NCI-H226 (cell line): Measurements from ENCODE around the gene CREB3L2.

Source experiments
- DNase-seq: peaks from one replicate; pipeline ENCODE4 v3.0.0-alpha.2; 2015

Gene CREB3L2

GRCh38 chr7:138008588-138009349 lies 6.9 kb upstream of the CREB3L2 start:
- no peak for DNase-seq

GRCh38 chr7:138008019-138008587 lies 6.2 kb upstream of the CREB3L2 start:
- DNase-seq: no peak

DNA sequence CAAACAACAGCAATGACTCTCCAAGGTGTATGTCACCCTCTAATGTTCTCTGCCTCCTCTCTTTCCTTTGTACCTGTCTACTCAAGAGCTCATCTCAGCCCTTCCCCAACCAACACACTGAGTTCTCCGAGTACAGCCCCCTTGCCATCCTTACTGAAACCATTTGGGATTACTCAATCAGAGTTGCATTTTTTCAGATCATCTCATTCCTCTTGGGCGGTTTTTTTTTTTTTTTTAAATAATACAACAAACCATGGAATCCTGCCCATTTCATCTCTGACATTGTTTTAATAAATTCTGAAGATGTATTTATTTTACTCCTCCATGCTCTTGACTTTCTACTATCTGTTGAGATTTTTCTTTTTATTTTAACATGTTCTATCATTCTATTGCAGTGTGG lies 4.2 kb upstream of the CREB3L2 start:
- no peak for DNase-seq

DNA sequence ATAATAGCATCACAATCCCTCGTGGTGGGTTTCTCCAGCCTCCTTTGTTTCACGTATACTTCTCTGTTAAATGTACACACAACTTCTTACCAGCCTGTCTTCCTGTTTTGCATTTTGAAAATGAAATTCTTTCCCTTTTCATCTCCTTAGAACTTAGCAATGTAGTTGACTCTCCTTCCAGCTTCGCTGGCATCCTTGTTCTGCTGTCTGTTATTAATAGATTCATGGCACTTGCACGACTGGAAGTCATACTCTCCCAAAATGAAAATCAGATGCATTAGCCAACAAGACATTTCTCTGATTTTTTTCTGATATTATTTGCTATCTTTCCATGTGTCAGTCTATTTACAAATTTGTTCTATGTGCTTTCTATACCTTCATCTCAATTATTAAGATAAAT lies 3.0 kb upstream of the CREB3L2 start:
- DNase-seq: no peak

DNA sequence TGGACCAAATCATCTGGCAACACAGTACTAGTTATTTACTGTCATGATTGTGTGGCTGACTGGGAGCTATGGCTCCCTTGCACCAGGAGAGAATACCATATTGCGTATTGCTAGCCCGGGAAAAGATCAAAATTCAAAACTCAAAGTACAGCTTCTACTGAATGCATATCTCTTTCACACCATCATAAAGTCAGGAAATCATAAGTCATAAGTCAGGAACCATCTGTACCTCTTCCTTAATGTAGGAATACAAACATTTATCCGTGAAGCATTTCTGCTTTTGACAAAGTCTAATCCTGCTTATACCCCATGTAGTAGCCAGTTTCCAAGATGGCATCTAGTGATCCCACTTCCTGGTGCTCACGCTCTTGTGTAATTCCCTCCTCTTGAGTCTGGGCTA lies 2.2 kb upstream of the CREB3L2 start:
- no peak for DNase-seq

DNA sequence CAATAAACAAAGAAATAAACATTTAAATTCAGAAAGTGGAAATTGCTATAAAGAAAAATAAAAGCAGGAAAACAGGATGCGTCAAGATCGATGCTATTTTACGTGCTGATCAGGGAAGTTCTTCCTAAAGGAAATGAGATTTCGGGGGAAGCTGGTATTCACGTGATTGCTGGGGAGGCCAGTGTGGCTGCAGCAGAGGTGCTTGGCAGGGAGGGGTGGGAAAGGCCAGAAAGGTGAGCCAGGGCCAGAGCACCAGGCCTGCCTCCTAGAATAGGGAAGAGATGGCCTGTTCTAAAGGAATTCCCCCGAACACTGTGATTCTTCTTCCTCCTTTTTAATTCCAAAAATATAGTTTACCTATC lies 923 bp upstream of the CREB3L2 start:
- no peak for DNase-seq

- DNase-seq: peak; percentile 99
Measured at GRCh38 chr7:138002096-138002827, 376 bp upstream of the CREB3L2 start.

DNA sequence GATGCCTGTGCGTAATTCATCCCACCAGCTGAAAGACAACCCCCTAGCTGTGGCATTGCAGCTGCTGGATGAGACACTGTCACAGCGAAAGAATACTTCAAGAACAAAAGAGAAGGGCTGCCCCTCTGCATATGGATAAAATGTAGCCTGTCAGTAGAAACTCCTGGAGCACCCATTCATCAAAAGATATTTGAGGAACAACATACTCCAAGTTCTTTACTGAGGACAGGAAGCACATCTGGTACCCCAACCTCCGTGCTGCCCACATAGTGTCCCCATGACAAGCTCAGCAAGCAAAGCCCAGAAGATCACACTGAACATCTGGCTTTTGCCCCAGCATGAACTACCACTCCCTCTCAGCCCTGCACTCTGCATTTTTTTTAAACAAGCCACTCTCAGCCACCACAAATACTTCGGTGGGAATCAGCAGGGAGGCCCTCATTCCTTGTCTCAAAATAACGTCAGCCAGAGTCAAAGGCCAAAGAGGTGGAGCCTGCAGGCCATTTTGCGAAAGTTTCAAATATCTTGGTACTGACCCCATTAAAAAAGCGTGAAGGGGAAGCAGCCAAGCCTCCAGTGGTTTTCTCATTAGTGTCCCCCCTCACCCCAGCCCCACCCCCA lies 1.7 kb downstream of the CREB3L2 start:
- DNase-seq: peak; percentile 79

- DNase-seq: no peak
Measured at GRCh38 chr7:137999496-138000080, 2.3 kb downstream of the CREB3L2 start.

DNA sequence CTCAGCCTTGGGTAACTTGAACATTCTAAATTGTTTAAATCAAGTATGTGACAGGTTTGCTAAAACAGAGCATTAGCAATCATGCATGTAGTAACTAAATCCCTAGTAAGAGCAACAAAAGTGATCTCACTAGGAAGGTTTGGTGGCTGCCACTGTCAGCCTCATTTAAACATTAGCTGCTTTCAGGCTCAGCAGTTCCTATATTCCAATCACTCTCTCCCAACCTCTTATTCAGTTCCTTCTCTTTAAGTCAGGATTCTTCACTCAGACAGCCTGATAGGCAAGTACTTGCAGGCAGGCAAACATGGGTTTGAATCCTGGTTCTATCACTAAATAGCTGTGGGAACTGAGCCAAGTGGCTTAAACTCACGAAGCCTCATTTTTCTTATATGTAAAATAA lies 3.6 kb downstream of the CREB3L2 start:
- DNase-seq: no peak

- no peak for DNase-seq
Measured at GRCh38 chr7:137996871-137997270, 5.0 kb downstream of the CREB3L2 start.

DNA sequence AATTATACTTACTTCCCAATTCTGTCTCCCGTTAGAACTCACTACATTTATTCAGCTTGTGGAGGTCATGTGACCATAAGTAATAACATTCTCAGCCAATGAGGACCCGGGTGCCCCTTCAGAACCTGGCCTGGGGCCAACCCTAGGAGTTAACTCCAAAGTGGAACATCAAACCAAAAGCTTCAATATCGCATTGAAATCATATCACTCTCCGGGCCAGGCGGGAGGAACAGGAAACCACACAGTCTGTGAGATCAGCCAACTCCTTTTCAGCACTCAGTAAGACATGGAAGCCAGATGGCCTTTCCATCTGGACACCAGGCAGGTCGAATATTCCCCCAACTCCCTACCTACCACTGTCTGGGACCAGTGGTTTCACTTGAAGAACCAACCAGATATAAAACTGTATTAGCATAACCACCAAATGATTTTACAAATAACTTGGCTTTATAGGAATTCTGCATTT lies 5.5 kb downstream of the CREB3L2 start:
- DNase-seq: peak; percentile 52

GRCh38 chr7:137994216-137994615 lies 7.7 kb downstream of the CREB3L2 start:
- DNase-seq: no peak

DNA sequence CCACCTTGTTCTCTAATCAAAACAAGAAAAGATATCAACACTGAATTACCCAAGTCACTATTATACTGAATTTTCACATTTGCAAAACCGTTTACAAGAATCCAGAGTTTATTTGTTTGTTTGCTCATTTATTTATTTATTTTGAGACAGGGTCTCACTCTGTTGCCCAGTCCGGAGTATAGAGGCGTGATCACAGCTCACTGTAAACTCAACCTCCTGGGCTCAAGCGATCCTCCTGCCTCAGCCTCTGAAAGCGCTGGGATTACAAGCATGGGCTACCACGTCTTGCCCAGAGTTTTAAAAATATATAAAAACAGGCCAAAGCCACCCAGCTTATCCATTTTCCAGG lies 8.5 kb downstream of the CREB3L2 start:
- DNase-seq: no peak

- peak; percentile 73 for DNase-seq
Measured at GRCh38 chr7:137992550-137993394, 9.1 kb downstream of the CREB3L2 start.

DNA sequence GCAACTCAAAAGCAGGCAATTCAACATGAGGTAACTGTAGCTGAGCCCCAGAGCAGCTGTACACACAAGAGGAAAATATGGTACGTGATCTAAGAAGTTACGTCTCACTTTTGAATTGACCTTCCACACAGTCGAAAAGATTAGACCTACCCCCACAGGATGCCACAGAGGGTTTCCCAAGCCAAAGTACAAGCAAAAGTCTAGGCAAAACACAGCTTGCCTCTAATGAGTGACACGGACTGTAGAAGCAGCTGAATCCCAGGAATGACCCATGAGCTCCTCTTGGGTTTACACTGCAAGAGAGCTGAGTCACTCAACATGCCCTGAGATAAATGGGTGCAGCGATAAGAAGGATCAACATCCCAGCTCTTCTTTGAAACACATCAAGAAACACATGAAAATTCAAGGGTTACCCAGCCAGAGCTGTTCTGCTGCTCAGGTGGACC lies 9.8 kb downstream of the CREB3L2 start:
- DNase-seq: peak; percentile 87

GRCh38 chr7:137990251-137990941 lies 11.5 kb downstream of the CREB3L2 start:
- DNase-seq: peak; percentile 68

DNA sequence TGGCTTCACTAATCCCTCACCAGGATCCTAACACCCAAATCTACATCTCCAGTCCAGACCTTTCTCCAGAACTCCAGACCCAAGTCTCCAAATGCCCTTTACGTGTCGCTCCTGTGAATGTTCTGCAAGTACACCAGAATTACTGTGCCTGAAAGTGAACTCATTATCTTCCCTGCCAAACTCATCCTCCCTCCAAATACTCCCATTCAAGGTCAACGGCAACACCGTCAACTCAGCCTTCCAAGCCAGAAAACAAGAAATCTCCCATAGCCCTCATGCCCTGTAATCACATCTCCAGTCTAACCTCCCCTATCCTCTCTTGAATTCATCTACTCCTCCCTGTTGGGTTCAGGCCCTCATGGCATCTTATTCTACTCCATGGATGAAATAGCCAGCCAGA lies 12.3 kb downstream of the CREB3L2 start:
- no peak for DNase-seq

DNA sequence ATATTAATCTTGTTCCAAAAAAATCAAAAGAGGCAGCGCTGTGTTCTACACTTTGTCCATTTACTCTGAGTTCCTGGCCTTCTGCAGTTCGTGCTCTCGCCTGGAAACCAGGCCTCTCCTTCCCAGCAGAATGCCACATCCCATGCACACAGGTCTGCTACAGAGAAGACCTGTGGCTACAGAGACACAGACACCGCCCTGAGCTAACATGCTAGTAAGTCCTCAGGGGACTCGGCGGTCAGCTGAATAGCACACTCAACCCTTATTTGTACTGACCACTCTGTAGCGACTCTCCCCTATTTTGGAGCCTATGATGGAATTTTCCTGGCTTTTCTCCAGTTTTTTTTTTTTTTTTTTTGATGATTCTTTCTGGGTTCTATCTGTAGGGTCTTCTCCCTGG lies 12.8 kb downstream of the CREB3L2 start:
- DNase-seq: no peak

DNA sequence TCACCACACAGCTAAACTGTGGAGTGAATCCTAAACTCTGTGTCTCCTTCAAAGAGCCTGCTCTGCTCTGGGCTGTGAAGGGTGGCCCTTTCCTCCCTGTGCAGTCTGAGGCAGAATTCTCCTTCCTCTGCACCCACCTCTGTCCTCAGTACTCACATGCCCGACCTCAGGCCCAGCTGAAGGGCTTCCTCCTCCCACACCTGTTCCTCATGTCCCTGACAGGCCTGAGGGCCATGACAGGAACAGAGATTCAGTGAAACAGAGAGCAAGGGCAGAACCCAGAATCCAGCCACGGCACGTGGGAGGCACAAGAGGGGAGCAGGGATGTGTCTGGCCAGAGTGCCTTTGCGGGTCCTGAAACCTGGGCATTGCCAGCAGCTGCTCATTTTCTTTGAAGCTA lies 13.9 kb downstream of the CREB3L2 start:
- DNase-seq: no peak

GRCh38 chr7:137987563-137987962 lies 14.3 kb downstream of the CREB3L2 start:
- no peak for DNase-seq

DNA sequence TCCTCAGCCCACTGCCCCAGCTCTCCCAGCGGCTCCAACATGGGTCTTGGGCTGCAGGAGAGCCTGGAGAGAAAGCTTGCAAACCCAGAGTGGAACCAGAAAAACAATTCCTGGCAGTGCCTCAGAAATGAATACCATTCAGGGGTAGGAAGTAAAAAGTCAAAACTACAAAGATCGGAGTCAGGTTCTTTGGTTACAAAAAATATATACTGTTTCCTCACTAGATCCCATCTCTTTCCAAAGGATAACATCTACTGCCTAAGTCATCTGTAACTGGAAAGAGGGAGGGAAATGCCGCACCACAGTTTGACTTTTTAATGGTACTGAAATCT lies 14.9 kb downstream of the CREB3L2 start:
- DNase-seq: no peak
